Measurements from ENCODE around the gene TAB2.

Gene TAB2

GRCh38 chr6:149372062-149372461, 54.5 kb downstream of the TAB2 start:
- DNase-seq (ENCODE audit: low spot score): no peak

- DNase-seq (ENCODE audit: low spot score): no peak
Observed at GRCh38 chr6:149373511-149373910, 56.0 kb downstream of the TAB2 start.

GRCh38 chr6:149379977-149380376, 62.5 kb downstream of the TAB2 start:
- no peak for DNase-seq (ENCODE audit: low spot score)

GRCh38 chr6:149380523-149380922, 63.0 kb downstream of the TAB2 start:
- DNase-seq (ENCODE audit: low spot score): no peak

- DNase-seq (ENCODE audit: low spot score): no peak
Observed at GRCh38 chr6:149383371-149383770, 65.9 kb downstream of the TAB2 start.

- no peak for DNase-seq (ENCODE audit: low spot score)
Observed at GRCh38 chr6:149384464-149384863, 67.0 kb downstream of the TAB2 start.

- no peak for DNase-seq (ENCODE audit: low spot score)
Observed at GRCh38 chr6:149385998-149386646, 68.6 kb downstream of the TAB2 start.

- DNase-seq (ENCODE audit: low spot score): no peak
Observed at GRCh38 chr6:149387779-149388512, 70.4 kb downstream of the TAB2 start.

GRCh38 chr6:149389509-149390297, 72.2 kb downstream of the TAB2 start:
- no peak for DNase-seq (ENCODE audit: low spot score)

GRCh38 chr6:149392093-149392492, 74.6 kb downstream of the TAB2 start:
- DNase-seq (ENCODE audit: low spot score): no peak

GRCh38 chr6:149392535-149392934, 75.0 kb downstream of the TAB2 start:
- DNase-seq (ENCODE audit: low spot score): no peak

GRCh38 chr6:149393002-149393679, 75.6 kb downstream of the TAB2 start:
- DNase-seq (ENCODE audit: low spot score): no peak

GRCh38 chr6:149395185-149395584, 77.7 kb downstream of the TAB2 start:
- no peak for DNase-seq (ENCODE audit: low spot score)

GRCh38 chr6:149397384-149397783, 79.9 kb downstream of the TAB2 start:
- no peak for DNase-seq (ENCODE audit: low spot score)

GRCh38 chr6:149400050-149400449, 82.5 kb downstream of the TAB2 start, which contains the start of gene SUMO4:
Gene SUMO4, plus strand, starts transcription at chr6:149400262. Its CDS starts 130 bp downstream, at chr6:149400392.
- no peak for DNase-seq (ENCODE audit: low spot score)

GRCh38 chr6:149403534-149403933, 86.0 kb downstream of the TAB2 start:
- no peak for DNase-seq (ENCODE audit: low spot score)

- no peak for DNase-seq (ENCODE audit: low spot score)
Observed at GRCh38 chr6:149405823-149406765, 88.6 kb downstream of the TAB2 start.

- DNase-seq (ENCODE audit: low spot score): no peak
Observed at GRCh38 chr6:149409617-149410016, 92.1 kb downstream of the TAB2 start.

GRCh38 chr6:149410557-149410956, 93.0 kb downstream of the TAB2 start:
- DNase-seq (ENCODE audit: low spot score): no peak

- no peak for DNase-seq (ENCODE audit: low spot score)
Observed at GRCh38 chr6:149414009-149414408, 96.5 kb downstream of the TAB2 start.

- DNase-seq (ENCODE audit: low spot score): no peak
Observed at GRCh38 chr6:149414821-149415220, 97.3 kb downstream of the TAB2 start.

Data from COLO829 (cell line).